Measurements from ENCODE around the gene DHCR7.

The DHCR7 gene

GRCh38 chr11:71410363-71410966 is 37.7 kb downstream of the DHCR7 start:
- no peak for DNase-seq (ENCODE audit: low spot score)

GRCh38 chr11:71408826-71409225 is 39.4 kb downstream of the DHCR7 start:
- DNase-seq (ENCODE audit: low spot score): no peak

- DNase-seq (ENCODE audit: low spot score): no peak
Measured at GRCh38 chr11:71407356-71407755, 40.8 kb downstream of the DHCR7 start.

GRCh38 chr11:71406681-71407080 is 41.5 kb downstream of the DHCR7 start:
- DNase-seq (ENCODE audit: low spot score): no peak

- DNase-seq (ENCODE audit: low spot score): no peak
Measured at GRCh38 chr11:71404209-71404608, 44.0 kb downstream of the DHCR7 start.

GRCh38 chr11:71402878-71403277 is 45.3 kb downstream of the DHCR7 start:
- no peak for DNase-seq (ENCODE audit: low spot score)

GRCh38 chr11:71400216-71400615 is 48.0 kb downstream of the DHCR7 start:
- no peak for DNase-seq (ENCODE audit: low spot score)

GRCh38 chr11:71399341-71399740 is 48.9 kb downstream of the DHCR7 start:
- DNase-seq (ENCODE audit: low spot score): no peak

GRCh38 chr11:71397961-71398360 is 50.2 kb downstream of the DHCR7 start:
- no peak for DNase-seq (ENCODE audit: low spot score)

GRCh38 chr11:71397331-71397860 is 50.8 kb downstream of the DHCR7 start:
- DNase-seq (ENCODE audit: low spot score): no peak

- DNase-seq (ENCODE audit: low spot score): no peak
Measured at GRCh38 chr11:71396548-71397123, 51.6 kb downstream of the DHCR7 start.

GRCh38 chr11:71395774-71396173 is 52.4 kb downstream of the DHCR7 start:
- no peak for DNase-seq (ENCODE audit: low spot score)

GRCh38 chr11:71395263-71395560 is 53.0 kb downstream of the DHCR7 start:
- DNase-seq (ENCODE audit: low spot score): no peak

- DNase-seq (ENCODE audit: low spot score): no peak
Measured at GRCh38 chr11:71393283-71393682, 54.9 kb downstream of the DHCR7 start.

GRCh38 chr11:71391796-71392195 is 56.4 kb downstream of the DHCR7 start:
- no peak for DNase-seq (ENCODE audit: low spot score)

GRCh38 chr11:71391352-71391751 is 56.8 kb downstream of the DHCR7 start:
- DNase-seq (ENCODE audit: low spot score): no peak

- DNase-seq (ENCODE audit: low spot score): no peak
Measured at GRCh38 chr11:71388637-71389235, 59.5 kb downstream of the DHCR7 start.

- DNase-seq (ENCODE audit: low spot score): no peak
Measured at GRCh38 chr11:71387784-71388636, 60.2 kb downstream of the DHCR7 start.

GRCh38 chr11:71387200-71387599 is 61.0 kb downstream of the DHCR7 start:
- DNase-seq (ENCODE audit: low spot score): no peak

- DNase-seq (ENCODE audit: low spot score): no peak
Measured at GRCh38 chr11:71386202-71386601, 62.0 kb downstream of the DHCR7 start.

- no peak for DNase-seq (ENCODE audit: low spot score)
Measured at GRCh38 chr11:71385091-71385490, 63.1 kb downstream of the DHCR7 start.

GRCh38 chr11:71384561-71384960 is 63.6 kb downstream of the DHCR7 start:
- no peak for DNase-seq (ENCODE audit: low spot score)

Measured in CD4-positive, alpha-beta T cell treated with Interleukin-6 at 100 ng/mL for 8 hours (primary cell).